Measurements from ENCODE around the gene MYCL. TPM values are rescaled to one million over a fixed set of nuclear protein-coding genes. Genes with fewer than 3 reads are reported as not detected.

Gene MYCL
- polyA plus RNA-seq, 3 donors = 24.8 to 84.0 (median 74.7) TPM

DNA sequence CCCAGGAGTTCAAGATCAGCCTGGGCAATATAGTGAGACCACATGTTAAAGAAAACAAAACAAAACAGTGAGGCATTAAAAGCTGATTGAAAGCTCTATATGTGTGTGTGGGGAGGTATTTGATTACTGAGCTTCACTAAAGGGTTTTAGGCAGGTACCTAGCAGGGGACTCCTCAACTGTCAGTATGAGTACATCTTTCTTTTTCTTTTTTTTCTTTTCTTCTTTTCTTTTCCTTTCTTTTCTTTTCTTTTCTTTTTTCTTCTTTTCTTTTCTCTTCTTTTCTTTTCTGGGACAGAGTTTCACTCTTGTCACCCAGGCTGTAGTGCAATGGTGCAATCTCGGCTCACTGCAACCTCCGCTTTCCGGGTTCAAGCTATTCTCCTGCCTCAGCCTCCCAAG, 8.5 kb upstream of the MYCL start:
- intact Hi-C loops (cut with micrococcal nuclease) = no loop called here
- H3K4me1 Mint-ChIP-seq = peaks cover 30% of the 10 kb centered on the region

DNA sequence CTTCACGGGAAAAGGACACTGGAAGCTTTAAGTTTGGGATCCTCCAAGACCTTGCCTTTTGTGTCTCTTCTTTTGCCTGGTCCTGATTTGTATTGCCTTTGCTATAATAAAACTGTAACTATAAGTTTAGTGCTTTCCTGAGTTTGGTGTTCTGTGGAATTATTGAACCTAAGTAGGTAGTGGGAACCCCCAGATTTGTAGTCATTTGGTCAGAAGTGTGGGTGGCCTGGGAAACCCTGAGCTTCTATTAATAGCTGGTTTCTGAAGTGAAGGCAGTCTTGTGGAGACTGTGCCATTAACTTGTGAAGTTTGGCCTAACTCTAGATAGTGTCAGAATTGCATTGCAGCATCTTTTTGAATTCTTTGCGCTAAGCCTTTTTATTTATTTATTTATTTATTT, 6.8 kb upstream of the MYCL start:
- Histone ChIP-seq H3K4me2 (replicated peaks; ENCODE audit: extremely low read depth, low read length, poor library complexity, severe bottlenecking) (no peak overlapping the region), H3K9me3 (replicated peaks in 1 of 2; ENCODE audit: control insufficient read depth in 1 of 2, insufficient read depth in 1 of 2, low read length in 2 of 2) (peaks cover 4% of the 10 kb centered on the region in 2 donors), H3K36me3 (replicated peaks in 1 of 2; ENCODE audit: control insufficient read depth in 1 of 2, insufficient read depth in 2 of 2, low read length in 2 of 2) (no peaks in the 10 kb centered on the region), H3K4me1 (ENCODE audit: control insufficient read depth in 1 of 2, insufficient read depth in 2 of 2, low read length in 2 of 2) (peaks cover 40 to 43% of the 10 kb centered on the region in 2 donors), H3K27ac (ENCODE audit: low read depth in 1 of 2, low read length in 2 of 2) (peak overlapping the region; percentile 4 to 87), H4K20me1 (ENCODE audit: insufficient read depth, low read length) (no peaks in the 10 kb centered on the region), H2AFZ (ENCODE audit: insufficient read depth, low read depth, low read length, poor library complexity, severe bottlenecking) (no peak overlapping the region), H3K79me2 (ENCODE audit: insufficient read depth, low read length) (no peaks in the 10 kb centered on the region), H3K27me3 (ENCODE audit: control insufficient read depth in 2 of 2, insufficient read depth in 2 of 2, low read length in 2 of 2) (no peaks in the 10 kb centered on the region), H3K9ac (ENCODE audit: insufficient read depth, low read length, poor library complexity, severe bottlenecking) (no peak overlapping the region), H3K4me3 (replicated peaks in 1 of 3; ENCODE audit: low read depth in 2 of 3, low read length in 3 of 3) (no peak overlapping the region)
- peak overlapping the region in 6 of 7 donors; percentile 41 to 91 (median 83) for H3K27ac Mint-ChIP-seq
- H3K36me3 Mint-ChIP-seq = peaks cover 0 to 5% of the 10 kb centered on the region in 2 donors
- H3K9me3 Mint-ChIP-seq = peaks cover 0 to 9% (median 3%) of the 10 kb centered on the region in 7 donors
- 83% methylated on average over 1 of the region's 2 CpGs for WGBS (ENCODE audit: insufficient coverage)
- TF ChIP-seq, protein P1, sequence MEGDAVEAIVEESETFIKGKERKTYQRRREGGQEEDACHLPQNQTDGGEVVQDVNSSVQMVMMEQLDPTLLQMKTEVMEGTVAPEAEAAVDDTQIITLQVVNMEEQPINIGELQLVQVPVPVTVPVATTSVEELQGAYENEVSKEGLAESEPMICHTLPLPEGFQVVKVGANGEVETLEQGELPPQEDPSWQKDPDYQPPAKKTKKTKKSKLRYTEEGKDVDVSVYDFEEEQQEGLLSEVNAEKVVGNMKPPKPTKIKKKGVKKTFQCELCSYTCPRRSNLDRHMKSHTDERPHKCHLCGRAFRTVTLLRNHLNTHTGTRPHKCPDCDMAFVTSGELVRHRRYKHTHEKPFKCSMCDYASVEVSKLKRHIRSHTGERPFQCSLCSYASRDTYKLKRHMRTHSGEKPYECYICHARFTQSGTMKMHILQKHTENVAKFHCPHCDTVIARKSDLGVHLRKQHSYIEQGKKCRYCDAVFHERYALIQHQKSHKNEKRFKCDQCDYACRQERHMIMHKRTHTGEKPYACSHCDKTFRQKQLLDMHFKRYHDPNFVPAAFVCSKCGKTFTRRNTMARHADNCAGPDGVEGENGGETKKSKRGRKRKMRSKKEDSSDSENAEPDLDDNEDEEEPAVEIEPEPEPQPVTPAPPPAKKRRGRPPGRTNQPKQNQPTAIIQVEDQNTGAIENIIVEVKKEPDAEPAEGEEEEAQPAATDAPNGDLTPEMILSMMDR (IDR thresholded peaks at IDR 0.05) = no peak
- no peak overlapping the region for H3K4me3 Mint-ChIP-seq
- intact Hi-C loops (cut with micrococcal nuclease) = no loop called here
- DNase-seq = no peak
- H3K4me1 Mint-ChIP-seq = peaks cover 40% of the 10 kb centered on the region
- H3K27me3 Mint-ChIP-seq (ENCODE audit: low read depth in 3 of 3) = peaks cover 2 to 4% (median 4%) of the 10 kb centered on the region in 3 donors

More for the DNA sequence above, 8.5 kb upstream of the MYCL start:
- peaks cover 0 to 5% of the 10 kb centered on the region in 2 donors for H3K36me3 Mint-ChIP-seq
- no peaks in the 10 kb centered on the region for H3K36me3 ChIP-seq (replicated peaks in 1 of 2; ENCODE audit: control insufficient read depth in 1 of 2, insufficient read depth in 2 of 2, low read length in 2 of 2)
- H3K27ac Mint-ChIP-seq = peak overlapping the region in 2 of 7 donors; percentile 37 to 38
- 100% methylated on average over 3 of the region's 3 CpGs for WGBS (ENCODE audit: insufficient coverage)
- no peak overlapping the region for H3K4me2 ChIP-seq (replicated peaks; ENCODE audit: extremely low read depth, low read length, poor library complexity, severe bottlenecking)
- no peak for DNase-seq
- H3K27me3 ChIP-seq (ENCODE audit: control insufficient read depth in 2 of 2, insufficient read depth in 2 of 2, low read length in 2 of 2) = no peaks in the 10 kb centered on the region
- peaks cover 33% of the 10 kb centered on the region in 2 donors for H3K4me1 ChIP-seq (ENCODE audit: control insufficient read depth in 1 of 2, insufficient read depth in 2 of 2, low read length in 2 of 2)
- H3K4me3 Mint-ChIP-seq = no peak overlapping the region
- TF ChIP-seq, protein P1 (IDR thresholded peaks at IDR 0.05) = no peak
- H4K20me1 ChIP-seq (ENCODE audit: insufficient read depth, low read length) = no peaks in the 10 kb centered on the region
- H3K9me3 ChIP-seq (replicated peaks in 1 of 2; ENCODE audit: control insufficient read depth in 1 of 2, insufficient read depth in 1 of 2, low read length in 2 of 2) = peaks cover 4% of the 10 kb centered on the region in 2 donors
- H3K4me3 ChIP-seq (replicated peaks in 1 of 3; ENCODE audit: low read depth in 2 of 3, low read length in 3 of 3) = no peak overlapping the region
- peaks cover 0 to 9% (median 3%) of the 10 kb centered on the region in 7 donors for H3K9me3 Mint-ChIP-seq
- peaks cover 0 to 5% (median 2%) of the 10 kb centered on the region in 3 donors for H3K27me3 Mint-ChIP-seq (ENCODE audit: low read depth in 3 of 3)
- H2AFZ ChIP-seq (ENCODE audit: insufficient read depth, low read depth, low read length, poor library complexity, severe bottlenecking) = no peak overlapping the region
- H3K79me2 ChIP-seq (ENCODE audit: insufficient read depth, low read length) = no peaks in the 10 kb centered on the region
- no peak overlapping the region for H3K27ac ChIP-seq (ENCODE audit: low read depth in 1 of 2, low read length in 2 of 2)
- H3K9ac ChIP-seq (ENCODE audit: insufficient read depth, low read length, poor library complexity, severe bottlenecking) = no peak overlapping the region
